A549 (cell line): Measurements from ENCODE around the gene UNC13D.

Experiments
- CBX8 ChIP-seq: fragments of 200-600 bp; sonication (generic); IDR thresholded peaks from 2 replicates; pipeline ENCODE4 v1.6.1; 2016
- EHMT2 ChIP-seq: fragments of 200-600 bp; sonication (generic); IDR thresholded peaks from 2 replicates; pipeline ENCODE4 v1.6.1; 2016; ENCODE audit warnings: antibody characterized with exemption, low read depth, mild to moderate bottlenecking, moderate library complexity
- POLR2A ChIP-seq: IDR thresholded peaks from 2 replicates; pipeline ENCODE4 v1.6.1; 2012; ENCODE audit warnings: mild to moderate bottlenecking, low read length
- RAD21 ChIP-seq, 2 experiments: fragments of >200 bp in 1 of 2; sonication (Bioruptor Twin) in 1 of 2; formaldehyde crosslinking in 1 of 2; IDR thresholded peaks in 1 of 2; conservative IDR thresholded peaks in 1 of 2; 2 replicates in 1 of 2; 3 replicates in 1 of 2; pipeline ENCODE4 v1.6.1; 2012 to 2018; ENCODE audit warnings: inconsistent platforms in 1 of 2

- no peak for TF ChIP-seq POLR2A
- no peak for TF ChIP-seq CBX8
- no peak for TF ChIP-seq EHMT2
- no peak for TF ChIP-seq RAD21 (conservative IDR thresholded peaks at IDR 0.05 in 1 of 2, IDR thresholded peaks at IDR 0.05 in 1 of 2)
Measured at GRCh38 chr17:75861927-75862317, 17.7 kb upstream of the UNC13D start.
